Measurements from ENCODE around the gene BTNL2. TPM values are rescaled to one million over a fixed set of nuclear protein-coding genes. Genes with fewer than 3 reads are reported as not detected.

BTNL2 gene
- total and polyA plus RNA-seq, 2 of the 13 experiments (the other 11 are each of a cell fraction or from before 2014, with no cell fraction given), result not detected

DNA sequence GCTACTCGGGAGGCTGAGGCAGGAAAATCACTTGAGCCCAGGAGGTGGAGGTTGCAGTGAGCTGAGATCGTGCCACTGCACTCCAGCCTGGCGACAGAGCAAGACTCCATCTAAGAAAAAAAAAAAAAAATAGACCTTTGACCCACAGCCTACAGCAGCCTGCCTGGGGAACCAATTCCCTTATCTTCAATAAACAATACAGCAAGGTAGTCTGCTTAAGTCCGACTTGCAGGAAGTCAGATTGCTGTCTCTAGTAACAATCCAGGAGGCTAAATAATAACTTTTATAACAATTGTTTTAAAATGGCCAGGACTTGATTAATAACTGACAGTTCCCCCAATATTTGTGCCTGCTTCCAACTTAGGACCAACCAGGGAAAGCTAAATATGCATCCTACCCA is 19.4 kb upstream of the BTNL2 start:
- 16% methylated on average over 4 of the region's 4 CpGs for WGBS (ENCODE audit: low lambda C conversion rate)
- Histone ChIP-seq H3K27me3 (ENCODE audit: control insufficient read depth in 1 of 2, insufficient read depth in 2 of 2, low read length in 2 of 2) (0 out of 5 replicates have a peak, but pooled peaks cover 0 to 4% of the 10 kb centered on the region in 2 experiments), H3K4me2 (ENCODE audit: low read depth, low read length) (no peak overlapping the region), H3K4me3 (replicated peaks in 1 of 3; ENCODE audit: insufficient read depth in 1 of 3, low read depth in 2 of 3, low read length in 3 of 3) (no peak overlapping the region), H3K79me2 (ENCODE audit: insufficient read depth, low read length) (no peaks in the 10 kb centered on the region), H2AFZ (ENCODE audit: low read length) (no peak overlapping the region), H4K20me1 (ENCODE audit: insufficient read depth, low read length) (no peaks in the 10 kb centered on the region), H3K4me1 (ENCODE audit: insufficient read depth, low read length) (peaks cover 8% of the 10 kb centered on the region), H3K9ac (ENCODE audit: insufficient read depth, low read depth, low read length) (no peak overlapping the region), H3K9me3 (ENCODE audit: low read length) (no peaks in the 10 kb centered on the region; the same call in 1 of the 2 replicates), H3K36me3 (replicated peaks in 1 of 2; ENCODE audit: control insufficient read depth in 1 of 2, insufficient read depth in 2 of 2, low read length in 2 of 2) (no peaks in the 10 kb centered on the region), H3K27ac (ENCODE audit: extremely low read length, insufficient read depth, low read length) (no peak overlapping the region)
- in situ Hi-C loops (cut with HindIII; ENCODE audit: extremely low pct_ligation_motif_present, low pct_unique_long_range_greater_than_20kb), result no loop called here
- ATAC-seq (no peak), FAIRE-seq (no peak), DNase-seq (ENCODE audit: low spot score) (no peak)
- intact Hi-C loops (cut with micrococcal nuclease; ENCODE audit: unreplicated experiment), result no loop called here
- ChIA-PET CTCF (ENCODE audit: low intra/inter-chr PET ratio, low total read pairs) (no interaction called here), POLR2A (no interaction called here)
- TF ChIP-seq HNF4G (IDR thresholded peaks at IDR 0.05; ENCODE audit: borderline replicate concordance, low read depth, low read length) (0 out of 2 replicates have a peak, but pooled peaks have one; percentile 24), HNF4G (CRISPR knock-in tag; IDR thresholded peaks at IDR 0.05; ENCODE audit: borderline replicate concordance, low read depth) (no peak), ZNF792 (CRISPR knock-in tag; IDR thresholded peaks at IDR 0.05) (peak; percentile 100), ZNF225 (CRISPR knock-in tag; IDR thresholded peaks at IDR 0.05) (no peak)
- TF ChIP-seq, protein P1, sequence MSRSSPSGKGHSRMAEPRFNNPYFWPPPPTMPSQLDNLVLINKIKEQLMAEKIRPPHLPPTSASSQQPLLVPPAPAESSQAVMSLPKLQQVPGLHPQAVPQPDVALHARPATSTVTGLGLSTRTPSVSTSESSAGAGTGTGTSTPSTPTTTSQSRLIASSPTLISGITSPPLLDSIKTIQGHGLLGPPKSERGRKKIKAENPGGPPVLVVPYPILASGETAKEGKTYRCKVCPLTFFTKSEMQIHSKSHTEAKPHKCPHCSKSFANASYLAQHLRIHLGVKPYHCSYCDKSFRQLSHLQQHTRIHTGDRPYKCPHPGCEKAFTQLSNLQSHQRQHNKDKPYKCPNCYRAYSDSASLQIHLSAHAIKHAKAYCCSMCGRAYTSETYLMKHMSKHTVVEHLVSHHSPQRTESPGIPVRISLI (CRISPR knock-in tag; IDR thresholded peaks at IDR 0.05; ENCODE audit: borderline replicate concordance), result peak; percentile 23; the same call in 1 of the 2 replicates
- no TSS peak for BruUV-seq (replicated peaks)

DNA sequence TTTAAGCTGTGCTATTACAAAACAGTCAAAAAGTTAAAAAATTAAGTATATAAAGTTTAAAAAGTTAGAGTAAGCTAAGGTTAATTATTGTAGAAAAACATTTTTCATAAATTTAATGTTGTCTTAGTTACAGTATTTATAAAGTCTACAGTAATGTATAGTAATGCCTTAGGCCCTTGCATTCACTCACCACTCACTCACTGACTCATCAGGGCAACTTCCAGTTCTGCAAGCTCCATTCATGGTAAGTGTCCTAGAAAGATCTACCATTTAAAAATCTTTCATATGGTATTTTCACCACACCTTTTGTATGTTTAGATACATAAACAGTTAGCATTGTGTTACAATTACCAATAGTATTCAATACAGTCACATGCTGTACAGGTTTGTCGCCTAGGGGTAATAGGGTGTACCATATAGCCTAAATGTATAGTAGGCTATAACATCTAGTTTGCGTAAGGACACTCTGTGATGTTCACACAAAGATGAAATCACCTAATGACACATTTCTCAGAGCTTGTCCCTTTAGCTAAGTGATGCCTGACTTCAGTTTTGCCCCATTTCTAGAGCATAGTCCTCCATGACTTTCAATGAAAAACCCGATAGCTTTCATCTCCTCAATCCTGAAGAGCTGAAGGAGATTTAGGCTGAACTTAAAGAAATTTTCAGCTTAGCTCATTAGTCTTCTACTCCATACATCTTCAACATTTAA is 17.8 kb upstream of the BTNL2 start:
- Histone ChIP-seq H3K4me2 (ENCODE audit: low read depth, low read length) (no peak overlapping the region), H3K4me1 (ENCODE audit: insufficient read depth, low read length) (peaks cover 8% of the 10 kb centered on the region), H3K27me3 (ENCODE audit: control insufficient read depth in 1 of 2, insufficient read depth in 2 of 2, low read length in 2 of 2) (peaks cover 0 to 13% of the 10 kb centered on the region in 2 experiments; a peak in 1 of 5 replicates), H3K79me2 (ENCODE audit: insufficient read depth, low read length) (no peaks in the 10 kb centered on the region), H3K27ac (ENCODE audit: extremely low read length, insufficient read depth, low read length) (no peak overlapping the region), H2AFZ (ENCODE audit: low read length) (no peak overlapping the region), H3K4me3 (replicated peaks in 1 of 3; ENCODE audit: insufficient read depth in 1 of 3, low read depth in 2 of 3, low read length in 3 of 3) (no peak overlapping the region), H4K20me1 (ENCODE audit: insufficient read depth, low read length) (no peaks in the 10 kb centered on the region), H3K36me3 (replicated peaks in 1 of 2; ENCODE audit: control insufficient read depth in 1 of 2, insufficient read depth in 2 of 2, low read length in 2 of 2) (no peaks in the 10 kb centered on the region), H3K9me3 (ENCODE audit: low read length) (no peaks in the 10 kb centered on the region; the same call in 1 of the 2 replicates), H3K9ac (ENCODE audit: insufficient read depth, low read depth, low read length) (no peak overlapping the region)
- ChIA-PET POLR2A (no interaction called here), CTCF (ENCODE audit: low intra/inter-chr PET ratio, low total read pairs) (no interaction called here)
- intact Hi-C loops (cut with micrococcal nuclease; ENCODE audit: unreplicated experiment) (no loop called here), in situ Hi-C loops (cut with HindIII; ENCODE audit: extremely low pct_ligation_motif_present, low pct_unique_long_range_greater_than_20kb) (no loop called here)
- no TSS peak for BruUV-seq (replicated peaks)
- no peak for FAIRE-seq
- no peak for ATAC-seq
- 55% methylated on average over 3 of the region's 3 CpGs for WGBS (ENCODE audit: low lambda C conversion rate)
- no peak for DNase-seq (ENCODE audit: low spot score)
- TF ChIP-seq, protein P2, sequence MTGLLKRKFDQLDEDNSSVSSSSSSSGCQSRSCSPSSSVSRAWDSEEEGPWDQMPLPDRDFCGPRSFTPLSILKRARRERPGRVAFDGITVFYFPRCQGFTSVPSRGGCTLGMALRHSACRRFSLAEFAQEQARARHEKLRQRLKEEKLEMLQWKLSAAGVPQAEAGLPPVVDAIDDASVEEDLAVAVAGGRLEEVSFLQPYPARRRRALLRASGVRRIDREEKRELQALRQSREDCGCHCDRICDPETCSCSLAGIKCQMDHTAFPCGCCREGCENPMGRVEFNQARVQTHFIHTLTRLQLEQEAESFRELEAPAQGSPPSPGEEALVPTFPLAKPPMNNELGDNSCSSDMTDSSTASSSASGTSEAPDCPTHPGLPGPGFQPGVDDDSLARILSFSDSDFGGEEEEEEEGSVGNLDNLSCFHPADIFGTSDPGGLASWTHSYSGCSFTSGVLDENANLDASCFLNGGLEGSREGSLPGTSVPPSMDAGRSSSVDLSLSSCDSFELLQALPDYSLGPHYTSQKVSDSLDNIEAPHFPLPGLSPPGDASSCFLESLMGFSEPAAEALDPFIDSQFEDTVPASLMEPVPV (CRISPR knock-in tag; IDR thresholded peaks at IDR 0.05), result no peak
- no peak for TF ChIP-seq ZNF296 (CRISPR knock-in tag; conservative IDR thresholded peaks at IDR 0.05)
- no peak for TF ChIP-seq ZNF674 (CRISPR knock-in tag; IDR thresholded peaks at IDR 0.05; ENCODE audit: low read depth)
- TF ChIP-seq FLYWCH1 (CRISPR knock-in tag; IDR thresholded peaks at IDR 0.05), result no peak
- no peak for TF ChIP-seq STAT5B (CRISPR knock-in tag; IDR thresholded peaks at IDR 0.05)
- no peak for TF ChIP-seq KLF11 (CRISPR knock-in tag; IDR thresholded peaks at IDR 0.05)
- TF ChIP-seq ELF4 (CRISPR knock-in tag; IDR thresholded peaks at IDR 0.05; ENCODE audit: borderline replicate concordance), result no peak
- TF ChIP-seq, protein P3, sequence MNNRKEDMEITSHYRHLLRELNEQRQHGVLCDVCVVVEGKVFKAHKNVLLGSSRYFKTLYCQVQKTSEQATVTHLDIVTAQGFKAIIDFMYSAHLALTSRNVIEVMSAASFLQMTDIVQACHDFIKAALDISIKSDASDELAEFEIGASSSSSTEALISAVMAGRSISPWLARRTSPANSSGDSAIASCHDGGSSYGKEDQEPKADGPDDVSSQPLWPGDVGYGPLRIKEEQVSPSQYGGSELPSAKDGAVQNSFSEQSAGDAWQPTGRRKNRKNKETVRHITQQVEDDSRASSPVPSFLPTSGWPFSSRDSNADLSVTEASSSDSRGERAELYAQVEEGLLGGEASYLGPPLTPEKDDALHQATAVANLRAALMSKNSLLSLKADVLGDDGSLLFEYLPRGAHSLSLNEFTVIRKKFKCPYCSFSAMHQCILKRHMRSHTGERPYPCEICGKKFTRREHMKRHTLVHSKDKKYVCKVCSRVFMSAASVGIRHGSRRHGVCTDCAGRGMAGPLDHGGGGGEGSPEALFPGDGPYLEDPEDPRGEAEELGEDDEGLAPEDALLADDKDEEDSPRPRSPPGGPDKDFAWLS (CRISPR knock-in tag; IDR thresholded peaks at IDR 0.05; ENCODE audit: borderline replicate concordance), result no peak
- no peak for TF ChIP-seq REPIN1 (CRISPR knock-in tag; IDR thresholded peaks at IDR 0.05; ENCODE audit: borderline replicate concordance, low read depth)
